ENCODE measurements around the gene HHAT. TPM values are rescaled to one million over a fixed set of nuclear protein-coding genes. Genes with fewer than 3 reads are reported as not detected.

The HHAT gene
- polyA plus RNA-seq, 3 donors from 2014 or later: 0.38 to 1.4 TPM; not detected in 1

GRCh38 chr1:210487021-210487420, 158.3 kb downstream of the HHAT start:
- DNase-seq: no peak
- no peak overlapping the region for H3K27ac Mint-ChIP-seq
- peaks cover 0 to 1% (median 0%) of the 10 kb centered on the region in 6 donors for H3K9me3 Mint-ChIP-seq
- no peaks in the 10 kb centered on the region for H3K4me1 Mint-ChIP-seq
- H3K4me3 Mint-ChIP-seq: no peak overlapping the region
- H3K27me3 Mint-ChIP-seq (ENCODE audit: low read depth in 3 of 3): peaks cover under 1 to 4% (median 2%) of the 10 kb centered on the region in 3 donors
- H3K36me3 Mint-ChIP-seq: no peaks in the 10 kb centered on the region

- Mint-ChIP-seq H3K9me3 (peaks cover 0 to 1% (median 0%) of the 10 kb centered on the region in 6 donors), H3K27ac (no peak overlapping the region), H3K4me1 (no peaks in the 10 kb centered on the region), H3K36me3 (no peaks in the 10 kb centered on the region), H3K27me3 (ENCODE audit: low read depth in 3 of 3) (peaks cover 2 to 5% (median 2%) of the 10 kb centered on the region in 3 donors), H3K4me3 (no peak overlapping the region)
- DNase-seq: no peak
Measured at GRCh38 chr1:210489491-210489890, 160.8 kb downstream of the HHAT start.

DNA sequence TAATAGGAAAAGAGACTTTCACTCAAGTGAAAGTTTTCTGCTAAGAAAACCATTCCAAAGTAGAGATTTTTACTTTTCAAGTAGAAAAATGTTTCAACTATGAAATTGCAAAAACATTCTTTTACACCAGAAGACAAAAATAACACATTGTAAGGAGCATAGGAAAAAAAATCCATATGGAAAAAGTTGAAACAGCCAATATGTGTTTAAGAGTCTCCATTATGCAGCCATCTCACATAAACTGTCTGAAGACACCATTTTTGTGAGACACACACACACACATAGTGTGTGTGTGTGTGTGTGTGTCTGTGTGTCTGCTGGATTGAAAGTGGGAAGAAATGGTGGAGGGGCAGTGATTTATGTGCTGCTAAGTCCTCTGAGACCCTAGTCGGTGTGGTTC, 162.1 kb downstream of the HHAT start:
- no peak overlapping the region for H3K27ac Mint-ChIP-seq
- no peaks in the 10 kb centered on the region for H3K36me3 Mint-ChIP-seq
- no peak for DNase-seq
- H3K27me3 Mint-ChIP-seq (ENCODE audit: low read depth in 3 of 3): peaks cover 2 to 5% (median 2%) of the 10 kb centered on the region in 3 donors
- H3K4me3 Mint-ChIP-seq: no peak overlapping the region
- no peaks in the 10 kb centered on the region for H3K4me1 Mint-ChIP-seq
- H3K9me3 Mint-ChIP-seq: peaks cover 0 to 1% (median 0%) of the 10 kb centered on the region in 6 donors

GRCh38 chr1:210496063-210496462, 167.4 kb downstream of the HHAT start:
- Mint-ChIP-seq H3K27ac (no peak overlapping the region), H3K4me1 (no peaks in the 10 kb centered on the region), H3K27me3 (ENCODE audit: low read depth in 3 of 3) (peaks cover 0 to 3% (median 2%) of the 10 kb centered on the region in 3 donors), H3K9me3 (no peaks in the 10 kb centered on the region), H3K36me3 (no peaks in the 10 kb centered on the region), H3K4me3 (no peak overlapping the region)
- no peak for DNase-seq

GRCh38 chr1:210499956-210500355, 171.3 kb downstream of the HHAT start:
- no peak for DNase-seq
- no peak overlapping the region for H3K27ac Mint-ChIP-seq
- no peaks in the 10 kb centered on the region for H3K4me1 Mint-ChIP-seq
- no peaks in the 10 kb centered on the region for H3K36me3 Mint-ChIP-seq
- no peaks in the 10 kb centered on the region for H3K27me3 Mint-ChIP-seq (ENCODE audit: low read depth in 3 of 3)
- no peak overlapping the region for H3K4me3 Mint-ChIP-seq
- no peaks in the 10 kb centered on the region for H3K9me3 Mint-ChIP-seq

DNA sequence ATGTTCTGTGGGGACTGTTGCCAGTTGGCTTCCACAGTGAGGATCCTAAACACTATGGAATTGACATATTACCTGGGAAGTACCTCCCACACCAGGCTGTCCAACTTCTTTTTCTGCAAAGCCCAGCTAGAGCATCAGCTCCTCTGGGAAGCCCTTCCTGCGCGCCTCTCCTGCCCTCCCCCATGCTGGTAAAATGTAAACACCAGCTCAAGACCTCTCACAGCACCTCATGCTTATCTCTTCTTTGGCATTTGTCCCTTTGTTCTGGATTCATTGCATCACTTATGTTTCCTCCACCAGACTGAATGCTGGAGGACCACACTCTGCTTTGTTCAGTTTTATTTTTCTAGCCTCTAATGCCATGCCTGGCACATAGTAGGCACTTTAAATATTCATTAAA, 172.1 kb downstream of the HHAT start:
- Mint-ChIP-seq H3K36me3 (no peaks in the 10 kb centered on the region), H3K27me3 (ENCODE audit: low read depth in 3 of 3) (no peaks in the 10 kb centered on the region), H3K9me3 (no peaks in the 10 kb centered on the region), H3K27ac (no peak overlapping the region), H3K4me3 (no peak overlapping the region), H3K4me1 (no peaks in the 10 kb centered on the region)
- no peak for DNase-seq

- DNase-seq: no peak
- H3K9me3 Mint-ChIP-seq: no peaks in the 10 kb centered on the region
- H3K27me3 Mint-ChIP-seq (ENCODE audit: low read depth in 3 of 3): no peaks in the 10 kb centered on the region
- no peaks in the 10 kb centered on the region for H3K36me3 Mint-ChIP-seq
- no peak overlapping the region for H3K27ac Mint-ChIP-seq
- H3K4me3 Mint-ChIP-seq: no peak overlapping the region
- H3K4me1 Mint-ChIP-seq: no peaks in the 10 kb centered on the region
Measured at GRCh38 chr1:210504286-210504685, 175.6 kb downstream of the HHAT start.

DNA sequence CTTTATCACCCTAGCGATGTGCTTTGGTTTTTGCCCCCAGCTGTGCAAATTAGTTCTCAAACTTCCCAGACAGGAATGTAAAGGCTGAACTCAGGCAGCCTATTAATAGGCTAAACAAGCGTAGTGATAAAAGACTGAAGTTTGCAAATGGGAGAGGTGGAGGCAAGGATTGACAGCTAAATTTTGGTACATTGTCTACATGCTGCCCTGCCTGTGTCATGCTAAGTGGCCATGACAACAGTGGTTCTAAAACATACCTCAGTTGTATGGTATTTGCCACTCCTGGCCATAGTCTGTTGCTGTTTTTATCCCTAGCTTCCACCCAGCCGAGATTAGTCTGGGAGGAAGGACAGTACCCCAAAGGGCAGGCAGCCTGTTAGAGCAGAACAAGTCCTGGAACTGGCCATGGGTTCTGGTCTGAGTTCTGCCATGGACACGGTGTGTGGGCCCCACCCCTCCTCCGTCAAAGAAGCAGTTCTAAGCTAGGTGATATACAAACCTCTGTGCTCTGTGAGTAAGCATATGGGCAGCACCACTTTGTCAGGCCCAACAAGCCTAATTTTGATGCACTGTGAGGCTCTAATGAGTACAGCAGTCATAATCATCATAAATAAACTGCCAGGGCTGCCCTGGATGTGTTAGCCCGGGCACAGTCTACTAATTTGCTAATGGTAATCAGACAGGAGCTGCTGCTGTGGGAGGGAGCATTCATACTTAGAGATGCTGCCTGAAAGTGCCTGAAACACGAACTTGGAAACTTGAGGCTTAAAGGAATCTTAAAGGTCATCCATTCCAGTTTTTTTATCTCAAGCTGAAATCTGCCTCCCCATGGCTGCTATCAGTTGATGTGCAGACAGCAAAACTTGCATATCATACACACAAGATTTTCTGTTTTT, 177.1 kb downstream of the HHAT start:
- H3K27ac Mint-ChIP-seq: no peak overlapping the region
- DNase-seq: no peak

DNA sequence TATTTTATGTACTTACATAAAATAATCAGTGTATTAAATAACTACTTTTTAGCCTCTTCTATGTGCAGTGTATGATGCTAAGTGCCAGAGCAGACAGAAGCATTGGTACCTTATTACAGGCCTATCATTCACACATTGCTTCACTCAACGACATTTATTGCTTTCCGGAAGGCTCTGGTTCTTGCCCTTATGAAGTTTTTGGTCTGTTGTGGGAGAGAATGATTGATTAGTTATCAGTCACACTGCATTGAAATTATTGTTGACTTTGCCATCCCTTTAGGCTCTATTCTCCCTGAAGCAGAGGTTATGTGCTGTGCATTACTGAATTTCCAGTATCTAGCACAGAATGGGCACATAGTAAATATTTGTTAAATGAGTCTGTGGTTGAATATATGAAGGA, 178.0 kb downstream of the HHAT start:
- Mint-ChIP-seq H3K4me3 (no peak overlapping the region), H3K36me3 (no peaks in the 10 kb centered on the region), H3K4me1 (no peaks in the 10 kb centered on the region), H3K27ac (no peak overlapping the region), H3K9me3 (no peaks in the 10 kb centered on the region), H3K27me3 (ENCODE audit: low read depth in 3 of 3) (no peaks in the 10 kb centered on the region)
- no peak for DNase-seq

More for the DNA sequence above, 177.1 kb downstream of the HHAT start:
- no peaks in the 10 kb centered on the region for H3K36me3 Mint-ChIP-seq
- H3K4me1 Mint-ChIP-seq: no peaks in the 10 kb centered on the region
- H3K9me3 Mint-ChIP-seq: no peaks in the 10 kb centered on the region
- no peak overlapping the region for H3K4me3 Mint-ChIP-seq
- no peaks in the 10 kb centered on the region for H3K27me3 Mint-ChIP-seq (ENCODE audit: low read depth in 3 of 3)

DNA sequence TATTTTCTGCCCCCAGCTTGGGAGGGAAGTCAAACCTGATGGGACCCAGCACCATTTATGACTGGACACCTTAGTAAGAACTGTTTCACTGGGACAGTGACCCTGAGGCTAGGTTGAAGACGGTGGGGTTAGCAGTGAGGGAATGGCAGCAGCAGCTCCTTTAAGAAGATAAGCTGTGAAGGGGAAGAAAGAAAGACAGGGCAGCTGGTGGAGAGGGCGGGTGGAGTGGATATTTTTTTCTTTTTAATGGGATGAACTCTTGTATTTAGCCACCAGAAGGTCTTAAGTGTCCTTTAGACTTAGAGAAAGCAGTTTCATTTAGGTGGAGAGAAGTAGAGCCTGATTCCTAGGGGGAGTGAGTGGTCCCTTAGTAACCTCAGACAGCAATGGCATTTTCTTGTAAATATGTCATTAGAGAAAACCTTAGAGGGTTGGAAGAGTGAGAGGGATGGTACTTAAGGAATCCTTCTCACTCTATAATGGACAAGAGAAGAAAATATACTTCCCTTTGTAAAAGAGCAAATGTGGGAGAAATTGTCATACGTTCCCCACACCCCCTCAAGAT, 187.5 kb downstream of the HHAT start:
- peaks cover 0 to 2% (median 0%) of the 10 kb centered on the region in 3 donors for H3K27me3 Mint-ChIP-seq (ENCODE audit: low read depth in 3 of 3)
- no peaks in the 10 kb centered on the region for H3K4me1 Mint-ChIP-seq
- no peaks in the 10 kb centered on the region for H3K9me3 Mint-ChIP-seq
- H3K36me3 Mint-ChIP-seq: no peaks in the 10 kb centered on the region
- no peak overlapping the region for H3K4me3 Mint-ChIP-seq
- H3K27ac Mint-ChIP-seq: no peak overlapping the region
- DNase-seq: no peak

DNA sequence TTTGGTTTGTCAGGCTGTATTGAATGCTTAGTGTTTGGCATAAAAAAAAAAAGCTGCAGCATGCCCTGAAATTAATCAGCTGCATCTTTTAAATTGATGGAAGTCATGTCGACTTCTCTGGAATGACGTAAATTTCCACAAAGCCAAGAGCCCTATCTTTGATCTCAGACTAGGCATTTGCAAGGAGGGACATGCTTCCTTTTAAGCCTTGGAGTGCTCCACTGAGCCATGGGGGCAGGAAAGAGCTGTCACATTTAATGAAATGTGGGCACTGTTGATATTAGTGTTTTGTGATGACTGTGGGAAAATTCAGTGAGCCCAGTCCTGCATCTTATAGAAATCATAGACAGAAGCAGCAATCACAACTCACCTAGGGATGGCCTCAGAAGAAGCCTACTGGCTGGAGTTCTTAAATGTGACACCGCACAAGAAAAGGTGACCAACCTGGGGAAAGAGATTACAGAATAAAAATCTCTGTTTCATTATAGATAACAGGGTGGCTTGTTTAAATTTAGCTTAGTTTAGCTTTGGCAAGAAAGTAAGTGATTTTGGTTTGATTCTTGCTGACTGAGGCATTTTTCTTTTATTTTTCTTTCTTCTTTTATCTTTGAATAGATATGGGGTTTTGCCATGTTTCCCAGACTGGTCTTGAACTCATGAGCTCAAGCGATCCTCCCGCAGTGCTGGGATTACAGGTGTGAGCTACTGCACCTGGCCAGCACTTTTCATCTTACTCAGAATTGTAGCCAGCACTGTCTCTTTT, 188.2 kb downstream of the HHAT start:
- Mint-ChIP-seq H3K4me1 (no peaks in the 10 kb centered on the region), H3K4me3 (no peak overlapping the region), H3K36me3 (no peaks in the 10 kb centered on the region), H3K9me3 (no peaks in the 10 kb centered on the region), H3K27ac (no peak overlapping the region), H3K27me3 (ENCODE audit: low read depth in 3 of 3) (peaks cover 0 to 2% (median 0%) of the 10 kb centered on the region in 3 donors)
- no peak for DNase-seq

DNA sequence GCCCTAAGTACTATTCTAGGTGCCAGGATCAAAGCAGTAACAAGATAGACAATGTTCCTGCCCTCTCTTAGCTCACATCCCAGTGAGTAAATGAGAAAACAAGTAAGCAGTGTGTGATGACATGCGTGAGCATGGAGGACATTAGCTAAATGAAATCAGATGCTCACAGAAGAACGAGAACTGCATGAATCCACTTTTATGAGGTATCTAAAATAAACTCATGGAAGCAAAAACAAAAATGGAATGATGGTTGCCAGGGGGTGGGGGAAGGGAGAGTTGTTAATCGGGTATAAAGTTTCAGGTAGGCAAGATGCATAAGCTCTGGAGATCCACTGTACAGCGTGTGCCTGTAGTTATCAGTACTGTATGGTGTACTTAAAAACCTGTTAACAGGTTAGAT, 195.1 kb downstream of the HHAT start:
- Mint-ChIP-seq H3K9me3 (peaks cover 0 to 1% (median 0%) of the 10 kb centered on the region in 6 donors), H3K27me3 (ENCODE audit: low read depth in 3 of 3) (peaks cover 0 to 2% (median 0%) of the 10 kb centered on the region in 3 donors), H3K4me3 (no peak overlapping the region), H3K4me1 (no peaks in the 10 kb centered on the region), H3K36me3 (no peaks in the 10 kb centered on the region), H3K27ac (no peak overlapping the region)
- no peak for DNase-seq

- Mint-ChIP-seq H3K27me3 (ENCODE audit: low read depth in 3 of 3) (no peaks in the 10 kb centered on the region), H3K4me3 (no peak overlapping the region), H3K36me3 (no peaks in the 10 kb centered on the region), H3K27ac (no peak overlapping the region), H3K9me3 (peaks cover 0 to 1% (median 0%) of the 10 kb centered on the region in 6 donors), H3K4me1 (no peaks in the 10 kb centered on the region)
- no peak for DNase-seq
Measured at GRCh38 chr1:210525716-210526454, 197.2 kb downstream of the HHAT start.

Data from immature natural killer cell (primary cell).